ENCODE measurements around the gene ANKS1B.

Gene ANKS1B

DNA sequence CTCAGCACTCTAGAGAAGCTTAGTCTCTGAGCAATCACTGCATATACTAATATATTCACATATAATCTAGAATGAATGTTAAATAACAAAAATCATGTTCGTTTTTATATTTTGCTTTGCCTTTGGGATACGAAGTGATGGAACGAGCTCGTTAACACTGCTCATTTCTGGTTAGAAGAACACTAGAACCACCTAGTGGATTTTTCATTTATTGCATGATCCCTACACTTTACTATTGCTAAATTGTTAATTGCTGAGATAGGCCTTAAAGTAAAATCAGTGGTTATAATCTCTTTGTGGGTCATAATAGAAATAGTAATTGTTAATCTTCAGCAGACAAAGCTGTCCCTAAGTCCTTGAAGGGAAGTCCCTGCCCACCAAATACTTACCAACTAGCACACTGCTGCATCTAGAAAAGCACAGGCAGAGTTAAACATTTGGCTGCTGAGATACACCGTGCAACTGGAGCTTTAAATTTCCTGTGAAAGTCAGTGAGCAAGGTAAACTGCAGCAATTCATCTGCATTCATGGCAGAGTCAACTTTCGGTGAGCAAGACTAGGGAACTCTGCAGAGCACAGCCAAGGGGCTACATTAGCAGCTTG lies 985.9 kb downstream of the ANKS1B start:
- H3K36me3 ChIP-seq (ENCODE audit: control insufficient read depth in 2 of 2, insufficient read depth in 2 of 2, low read length in 2 of 2) = no peaks in the 10 kb centered on the region
- H3K27ac ChIP-seq (ENCODE audit: low read depth in 2 of 2, low read length in 2 of 2) = no peak overlapping the region
- H3K4me3 ChIP-seq (ENCODE audit: low read length in 2 of 2) = no peak overlapping the region
- no peak overlapping the region for H3K9ac ChIP-seq (ENCODE audit: low read depth in 1 of 2, low read length in 2 of 2)
- no peaks in the 10 kb centered on the region for H3K27me3 ChIP-seq (ENCODE audit: control insufficient read depth in 2 of 2, insufficient read depth in 2 of 2, low read length in 2 of 2)
- H3K4me1 ChIP-seq (ENCODE audit: control insufficient read depth in 2 of 2, insufficient read depth in 2 of 2, low read length in 2 of 2) = no peaks in the 10 kb centered on the region
- H3K9me3 ChIP-seq (ENCODE audit: control insufficient read depth in 2 of 2, low read length in 2 of 2) = no peaks in the 10 kb centered on the region

DNA sequence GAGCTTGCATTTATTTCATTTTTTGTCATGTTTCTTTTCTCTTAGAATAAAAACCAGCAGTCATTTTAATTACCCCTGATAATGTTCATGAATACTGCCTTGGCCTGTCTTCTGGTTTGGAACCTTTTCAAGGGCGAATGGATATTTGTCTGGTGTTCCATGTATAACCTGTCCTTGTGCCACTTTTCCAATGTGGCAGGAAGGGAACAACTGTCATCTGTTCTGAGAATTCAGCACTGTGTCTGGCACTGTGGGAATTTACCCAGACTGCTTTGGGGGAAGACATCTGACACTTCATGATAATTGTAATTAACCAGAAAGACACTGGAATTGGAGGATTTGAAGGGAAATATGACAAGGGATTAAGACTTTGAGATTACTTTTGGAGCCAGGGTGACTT lies 986.8 kb downstream of the ANKS1B start:
- Histone ChIP-seq H3K9ac (ENCODE audit: low read depth in 1 of 2, low read length in 2 of 2) (no peak overlapping the region), H3K9me3 (ENCODE audit: control insufficient read depth in 2 of 2, low read length in 2 of 2) (no peaks in the 10 kb centered on the region), H3K4me1 (ENCODE audit: control insufficient read depth in 2 of 2, insufficient read depth in 2 of 2, low read length in 2 of 2) (no peaks in the 10 kb centered on the region), H3K27me3 (ENCODE audit: control insufficient read depth in 2 of 2, insufficient read depth in 2 of 2, low read length in 2 of 2) (no peaks in the 10 kb centered on the region), H3K4me3 (ENCODE audit: low read length in 2 of 2) (no peak overlapping the region), H3K36me3 (ENCODE audit: control insufficient read depth in 2 of 2, insufficient read depth in 2 of 2, low read length in 2 of 2) (no peaks in the 10 kb centered on the region), H3K27ac (ENCODE audit: low read depth in 2 of 2, low read length in 2 of 2) (no peak overlapping the region)

DNA sequence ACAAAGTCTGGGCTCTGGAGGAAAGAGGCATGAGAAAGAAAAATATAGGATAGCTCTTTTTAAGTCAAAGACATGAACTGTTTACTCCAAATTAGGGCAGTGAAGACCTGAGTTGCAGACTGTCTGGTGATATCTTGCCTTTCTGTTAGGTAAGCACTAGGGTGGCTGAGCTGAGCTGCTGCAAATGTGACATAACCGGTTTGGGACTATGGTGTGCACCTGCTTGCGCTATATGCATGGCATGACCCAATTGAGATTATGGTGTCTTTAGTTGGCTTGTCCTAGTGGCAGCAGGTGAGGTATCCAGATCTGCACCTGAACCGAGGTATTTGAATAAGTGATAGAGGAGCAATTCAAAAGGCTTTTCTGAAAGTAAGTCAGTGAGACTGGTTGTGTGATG lies 994.1 kb downstream of the ANKS1B start:
- Histone ChIP-seq H3K27me3 (ENCODE audit: control insufficient read depth in 2 of 2, insufficient read depth in 2 of 2, low read length in 2 of 2) (no peaks in the 10 kb centered on the region), H3K27ac (ENCODE audit: low read depth in 2 of 2, low read length in 2 of 2) (no peak overlapping the region), H3K9ac (ENCODE audit: low read depth in 1 of 2, low read length in 2 of 2) (no peak overlapping the region), H3K36me3 (ENCODE audit: control insufficient read depth in 2 of 2, insufficient read depth in 2 of 2, low read length in 2 of 2) (no peaks in the 10 kb centered on the region), H3K9me3 (ENCODE audit: control insufficient read depth in 2 of 2, low read length in 2 of 2) (no peaks in the 10 kb centered on the region), H3K4me1 (ENCODE audit: control insufficient read depth in 2 of 2, insufficient read depth in 2 of 2, low read length in 2 of 2) (no peaks in the 10 kb centered on the region), H3K4me3 (ENCODE audit: low read length in 2 of 2) (no peak overlapping the region)

DNA sequence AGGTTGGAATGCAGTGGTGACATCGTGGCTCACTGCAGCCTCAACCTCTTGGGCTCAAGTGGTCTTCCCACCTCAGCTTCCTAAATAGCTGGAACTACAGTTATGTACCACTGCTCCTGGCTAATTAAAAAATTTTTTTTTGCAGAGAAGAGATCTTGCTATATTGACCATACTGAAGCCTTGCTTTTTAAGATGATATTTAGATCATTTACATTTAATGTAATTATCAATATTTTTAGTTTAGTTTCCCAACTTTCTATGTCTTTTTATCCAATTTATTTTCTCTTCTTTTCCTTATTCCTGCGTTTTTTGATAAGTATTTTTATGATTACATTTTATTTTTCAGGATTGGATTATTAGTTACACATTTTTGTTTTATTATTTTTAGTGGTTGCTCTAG lies 999.6 kb downstream of the ANKS1B start:
- Histone ChIP-seq H3K4me1 (ENCODE audit: control insufficient read depth in 2 of 2, insufficient read depth in 2 of 2, low read length in 2 of 2) (no peaks in the 10 kb centered on the region), H3K36me3 (ENCODE audit: control insufficient read depth in 2 of 2, insufficient read depth in 2 of 2, low read length in 2 of 2) (no peaks in the 10 kb centered on the region), H3K4me3 (ENCODE audit: low read length in 2 of 2) (no peak overlapping the region), H3K27me3 (ENCODE audit: control insufficient read depth in 2 of 2, insufficient read depth in 2 of 2, low read length in 2 of 2) (no peaks in the 10 kb centered on the region), H3K27ac (ENCODE audit: low read depth in 2 of 2, low read length in 2 of 2) (no peak overlapping the region), H3K9me3 (ENCODE audit: control insufficient read depth in 2 of 2, low read length in 2 of 2) (no peaks in the 10 kb centered on the region), H3K9ac (ENCODE audit: low read depth in 1 of 2, low read length in 2 of 2) (no peak overlapping the region)

DNA sequence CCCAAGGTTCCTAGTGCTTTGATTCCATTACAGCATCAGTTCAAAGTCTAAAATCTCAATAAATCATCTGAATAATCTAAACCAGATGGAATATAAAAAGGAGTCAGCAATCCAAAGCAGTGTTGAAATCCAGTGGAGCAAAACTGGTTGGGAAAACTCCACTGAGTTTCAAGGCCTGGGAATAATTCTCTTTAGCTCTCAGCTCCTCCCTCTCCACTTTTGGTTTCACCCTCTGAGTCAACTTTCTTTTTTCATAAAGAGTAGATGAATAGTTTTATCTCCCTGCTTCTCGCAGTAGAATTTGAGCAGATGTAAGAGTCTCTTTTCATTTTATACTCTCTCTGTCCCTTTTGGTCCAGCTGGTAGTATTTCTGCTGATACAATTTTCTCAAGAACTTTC lies 1001.1 kb downstream of the ANKS1B start:
- H3K36me3 ChIP-seq (ENCODE audit: control insufficient read depth in 2 of 2, insufficient read depth in 2 of 2, low read length in 2 of 2) = no peaks in the 10 kb centered on the region

DNA sequence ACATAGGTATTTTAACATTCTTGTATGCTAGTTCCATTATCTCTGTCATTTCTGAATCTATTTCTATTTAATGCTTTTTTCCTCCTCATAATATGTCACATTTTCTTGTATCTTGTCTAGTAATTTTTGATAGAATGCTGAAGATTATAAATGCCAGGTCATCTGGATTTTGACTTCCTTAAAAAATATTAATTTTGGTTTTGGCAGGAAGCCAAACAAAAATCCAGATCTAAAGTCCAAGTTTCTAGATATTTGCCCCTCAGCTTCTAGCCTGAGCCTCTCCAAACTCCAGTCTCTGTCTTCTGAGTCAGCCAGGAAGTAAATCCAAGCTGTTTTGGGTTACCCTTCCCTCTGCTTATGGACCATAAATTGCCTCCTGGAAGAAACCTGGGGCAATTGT lies 1004.2 kb downstream of the ANKS1B start:
- Histone ChIP-seq H3K4me1 (ENCODE audit: control insufficient read depth in 2 of 2, insufficient read depth in 2 of 2, low read length in 2 of 2) (no peaks in the 10 kb centered on the region), H3K36me3 (ENCODE audit: control insufficient read depth in 2 of 2, insufficient read depth in 2 of 2, low read length in 2 of 2) (no peaks in the 10 kb centered on the region), H3K27ac (ENCODE audit: low read depth in 2 of 2, low read length in 2 of 2) (no peak overlapping the region), H3K27me3 (ENCODE audit: control insufficient read depth in 2 of 2, insufficient read depth in 2 of 2, low read length in 2 of 2) (no peaks in the 10 kb centered on the region), H3K4me3 (ENCODE audit: low read length in 2 of 2) (no peak overlapping the region), H3K9ac (ENCODE audit: low read depth in 1 of 2, low read length in 2 of 2) (no peak overlapping the region), H3K9me3 (ENCODE audit: control insufficient read depth in 2 of 2, low read length in 2 of 2) (no peaks in the 10 kb centered on the region)

More for the DNA sequence above, 1001.1 kb downstream of the ANKS1B start:
- no peak overlapping the region for H3K27ac ChIP-seq (ENCODE audit: low read depth in 2 of 2, low read length in 2 of 2)
- no peak overlapping the region for H3K4me3 ChIP-seq (ENCODE audit: low read length in 2 of 2)
- H3K9me3 ChIP-seq (ENCODE audit: control insufficient read depth in 2 of 2, low read length in 2 of 2) = no peaks in the 10 kb centered on the region
- H3K4me1 ChIP-seq (ENCODE audit: control insufficient read depth in 2 of 2, insufficient read depth in 2 of 2, low read length in 2 of 2) = no peaks in the 10 kb centered on the region
- no peak overlapping the region for H3K9ac ChIP-seq (ENCODE audit: low read depth in 1 of 2, low read length in 2 of 2)
- H3K27me3 ChIP-seq (ENCODE audit: control insufficient read depth in 2 of 2, insufficient read depth in 2 of 2, low read length in 2 of 2) = no peaks in the 10 kb centered on the region

DNA sequence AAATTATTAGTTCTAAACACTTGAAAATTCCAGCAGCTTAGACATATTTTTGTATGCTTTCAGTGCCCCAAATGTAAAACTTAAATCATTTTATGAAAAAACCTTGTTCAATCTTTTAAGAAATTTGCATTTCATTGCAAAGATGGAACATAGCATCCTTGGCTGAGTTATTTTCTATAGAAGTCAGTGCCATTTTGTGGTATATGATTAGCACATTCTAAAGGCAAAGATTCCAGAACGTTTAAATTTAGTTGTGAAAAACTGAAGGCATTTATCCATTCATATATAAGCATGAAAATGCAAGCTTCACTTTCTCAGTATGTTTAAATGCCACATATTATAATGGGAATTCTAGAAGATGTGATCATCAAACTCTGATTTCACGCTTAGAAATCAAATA lies 1007.5 kb downstream of the ANKS1B start:
- no peak overlapping the region for H3K27ac ChIP-seq (ENCODE audit: low read depth in 2 of 2, low read length in 2 of 2)
- H3K27me3 ChIP-seq (ENCODE audit: control insufficient read depth in 2 of 2, insufficient read depth in 2 of 2, low read length in 2 of 2) = no peaks in the 10 kb centered on the region
- H3K4me3 ChIP-seq (ENCODE audit: low read length in 2 of 2) = no peak overlapping the region
- H3K9me3 ChIP-seq (ENCODE audit: control insufficient read depth in 2 of 2, low read length in 2 of 2) = no peaks in the 10 kb centered on the region
- no peak overlapping the region for H3K9ac ChIP-seq (ENCODE audit: low read depth in 1 of 2, low read length in 2 of 2)
- no peaks in the 10 kb centered on the region for H3K36me3 ChIP-seq (ENCODE audit: control insufficient read depth in 2 of 2, insufficient read depth in 2 of 2, low read length in 2 of 2)
- no peaks in the 10 kb centered on the region for H3K4me1 ChIP-seq (ENCODE audit: control insufficient read depth in 2 of 2, insufficient read depth in 2 of 2, low read length in 2 of 2)

DNA sequence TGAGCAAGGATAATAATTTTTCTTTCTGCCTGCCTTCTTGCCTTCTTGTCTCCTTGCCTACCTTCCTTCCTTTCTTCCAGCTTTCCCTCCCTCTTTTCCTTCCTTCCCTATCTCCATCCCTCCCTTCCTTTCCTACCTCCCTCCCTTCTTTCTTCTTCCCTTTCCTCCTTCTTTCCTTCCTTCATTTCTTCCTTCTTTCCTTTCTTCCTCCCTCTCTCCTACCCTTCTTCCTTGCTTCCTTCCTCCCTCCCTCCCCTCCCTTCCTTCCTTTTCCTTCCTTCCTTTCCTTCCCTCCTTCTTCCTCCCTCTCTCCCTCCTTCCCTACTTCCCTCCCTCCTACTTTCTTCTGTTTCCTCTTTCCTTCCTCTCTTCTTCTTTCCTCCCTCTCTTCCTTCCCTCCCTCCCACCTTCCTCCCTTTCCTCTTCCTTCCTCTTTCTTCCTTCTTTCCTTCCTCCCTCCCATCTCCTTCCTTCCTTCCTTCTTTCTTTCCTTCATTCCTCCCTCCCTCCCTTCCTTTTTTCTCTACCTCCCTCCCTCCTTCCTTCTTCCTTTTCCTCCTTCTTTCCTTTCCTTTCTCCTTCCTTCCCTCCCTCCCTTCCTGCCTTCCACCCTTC lies 1009.9 kb downstream of the ANKS1B start:
- no peak overlapping the region for H3K27ac ChIP-seq (ENCODE audit: low read depth in 2 of 2, low read length in 2 of 2)
- no peak overlapping the region for H3K9ac ChIP-seq (ENCODE audit: low read depth in 1 of 2, low read length in 2 of 2)
- H3K27me3 ChIP-seq (ENCODE audit: control insufficient read depth in 2 of 2, insufficient read depth in 2 of 2, low read length in 2 of 2) = no peaks in the 10 kb centered on the region
- H3K4me3 ChIP-seq (ENCODE audit: low read length in 2 of 2) = no peak overlapping the region
- no peaks in the 10 kb centered on the region for H3K36me3 ChIP-seq (ENCODE audit: control insufficient read depth in 2 of 2, insufficient read depth in 2 of 2, low read length in 2 of 2)
- H3K9me3 ChIP-seq (ENCODE audit: control insufficient read depth in 2 of 2, low read length in 2 of 2) = no peaks in the 10 kb centered on the region
- H3K4me1 ChIP-seq (ENCODE audit: control insufficient read depth in 2 of 2, insufficient read depth in 2 of 2, low read length in 2 of 2) = no peaks in the 10 kb centered on the region

DNA sequence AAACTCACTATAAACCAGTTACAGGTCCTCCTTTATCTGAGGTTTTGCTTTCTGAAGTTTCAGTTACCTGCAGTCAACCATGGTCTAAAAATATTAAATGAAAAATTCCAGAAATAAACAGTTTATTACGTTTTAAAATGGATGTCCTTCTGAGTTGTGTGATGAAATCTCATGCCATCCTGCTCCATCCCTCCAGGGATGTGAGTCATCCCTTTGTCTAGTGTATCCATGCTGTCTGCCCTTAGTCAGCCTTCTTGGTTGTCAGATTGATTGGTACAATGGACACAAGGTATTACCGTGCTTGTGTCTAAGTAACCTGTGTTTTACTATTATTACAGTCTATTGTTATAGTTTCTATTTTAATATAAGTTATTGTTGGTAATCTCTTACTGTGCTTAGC lies 1011.3 kb downstream of the ANKS1B start:
- H3K36me3 ChIP-seq (ENCODE audit: control insufficient read depth in 2 of 2, insufficient read depth in 2 of 2, low read length in 2 of 2) = no peaks in the 10 kb centered on the region
- no peaks in the 10 kb centered on the region for H3K4me1 ChIP-seq (ENCODE audit: control insufficient read depth in 2 of 2, insufficient read depth in 2 of 2, low read length in 2 of 2)
- H3K27ac ChIP-seq (ENCODE audit: low read depth in 2 of 2, low read length in 2 of 2) = no peak overlapping the region
- H3K9ac ChIP-seq (ENCODE audit: low read depth in 1 of 2, low read length in 2 of 2) = no peak overlapping the region
- no peaks in the 10 kb centered on the region for H3K9me3 ChIP-seq (ENCODE audit: control insufficient read depth in 2 of 2, low read length in 2 of 2)
- no peaks in the 10 kb centered on the region for H3K27me3 ChIP-seq (ENCODE audit: control insufficient read depth in 2 of 2, insufficient read depth in 2 of 2, low read length in 2 of 2)
- no peak overlapping the region for H3K4me3 ChIP-seq (ENCODE audit: low read length in 2 of 2)

DNA sequence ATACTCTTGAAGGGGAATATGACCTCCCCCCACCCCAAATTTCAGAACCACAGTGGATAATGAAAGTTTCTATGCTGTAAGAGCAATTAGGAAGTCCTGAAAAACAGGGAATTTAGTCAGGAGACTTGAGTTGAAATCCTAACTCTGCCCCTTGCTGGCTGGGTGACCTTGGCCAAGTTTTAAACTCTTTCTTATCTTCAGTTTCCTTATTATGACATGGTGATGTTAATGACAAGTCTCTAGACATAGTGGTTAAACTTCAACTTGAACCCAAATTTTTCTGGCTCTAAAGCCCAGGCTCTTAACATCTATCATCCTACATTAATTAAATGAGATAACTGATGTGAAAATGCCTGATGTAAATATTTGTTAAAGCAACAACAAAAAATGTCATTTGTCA lies 1013.8 kb downstream of the ANKS1B start:
- no peaks in the 10 kb centered on the region for H3K36me3 ChIP-seq (ENCODE audit: control insufficient read depth in 2 of 2, insufficient read depth in 2 of 2, low read length in 2 of 2)
- no peak overlapping the region for H3K27ac ChIP-seq (ENCODE audit: low read depth in 2 of 2, low read length in 2 of 2)
- H3K4me3 ChIP-seq (ENCODE audit: low read length in 2 of 2) = no peak overlapping the region
- no peaks in the 10 kb centered on the region for H3K4me1 ChIP-seq (ENCODE audit: control insufficient read depth in 2 of 2, insufficient read depth in 2 of 2, low read length in 2 of 2)
- H3K9me3 ChIP-seq (ENCODE audit: control insufficient read depth in 2 of 2, low read length in 2 of 2) = no peaks in the 10 kb centered on the region
- no peaks in the 10 kb centered on the region for H3K27me3 ChIP-seq (ENCODE audit: control insufficient read depth in 2 of 2, insufficient read depth in 2 of 2, low read length in 2 of 2)
- no peak overlapping the region for H3K9ac ChIP-seq (ENCODE audit: low read depth in 1 of 2, low read length in 2 of 2)

Measured in mucosa of rectum (tissue), 2 donors.